Ovary (tissue), 9 donors: ENCODE results near the gene SHF. TPM values are rescaled to one million over a fixed set of nuclear protein-coding genes. Genes with fewer than 3 reads are reported as not detected.
A peak's percentile ranks its signal among the peaks of the same experiment; 100 is the strongest.

Experiments
- DNase-seq, 5 donors: peaks; one replicate each; pipeline ENCODE4 v3.0.0-alpha.2; 2019 to 2020
- H3K27ac ChIP-seq, 2 donors: fragments of 200-600 bp; one replicate each; pipeline versions ENCODE4 v1.5.1 to v1.8.0; 2019 to 2022
- H3K27me3 ChIP-seq: fragments of 200-600 bp; one replicate; pipeline ENCODE4 v1.8.0; 2022
- H3K36me3 ChIP-seq: fragments of 200-600 bp; sonication (generic); one replicate; pipeline ENCODE4 v1.5.1; 2019
- H3K4me1 ChIP-seq: one replicate; pipeline ENCODE4 v1.8.1; 2013; ENCODE audit warnings: mild to moderate bottlenecking, moderate library complexity; ENCODE audit not compliant: insufficient read depth
- H3K4me3 ChIP-seq: fragments of 200-600 bp; sonication (generic); one replicate; pipeline ENCODE4 v1.5.1; 2017
- H3K9me3 ChIP-seq, 2 donors: fragments of 200-600 bp in 1 of 2; sonication (generic) in 1 of 2; one replicate each; pipeline versions ENCODE4 v1.5.1 to v1.8.1; 2013 to 2019; ENCODE audit warnings: mild to moderate bottlenecking in 1 of 2, moderate library complexity in 1 of 2
- EP300 ChIP-seq: sonication (generic); formaldehyde crosslinking; IDR thresholded peaks from one replicate; pipeline ENCODE4 v1.6.1; 2017; ENCODE audit warnings: antibody characterized with exemption
- POLR2A ChIP-seq: fragments of 450-650 bp; IDR thresholded peaks from one replicate; pipeline ENCODE4 v1.6.1; 2017; ENCODE audit warnings: antibody characterized with exemption, mild to moderate bottlenecking, moderate library complexity
- WGBS, 3 donors: extraction: QIAGEN DNeasy Blood & Tissue Kit in 1 of 3; methylation state at CpG; one replicate each; pipeline versions ENCODE4 v1.1.5 to v1.1.7; 2013 to 2017; 5-methylcytosine and 5-hydroxymethylcytosine counted together
- intact Hi-C, 4 donors: fragments of 100-400 bp; cut with DNase I; formaldehyde crosslinking; loops; one replicate each; pipeline versions ENCODE4 v1.11.0 to v1.15.1; 2022 to 2023
- polyA plus RNA-seq, 2 donors: library from polyadenylated mRNA; stranded (reverse); fragments of 200-250 nt in 1 of 2; fragments of 350-450 nt in 1 of 2; fragmentation: Illumina TruSeq in 1 of 2; extraction: RNeasy Lipid Tissue Mini Kit (QIAGEN cat#74804) in 1 of 2; gene quantifications; one replicate each; pipeline ENCODE4 v1.2.3, GENCODE V29; 2013 to 2014
- total RNA-seq, 7 donors: library from RNA; depleted of rRNA in 2 of 7; stranded (reverse); fragments of >200 nt in 2 of 7; fragmentation: NEBNext Ultra II Directional in 3 of 7; extraction: Animal tissue kit (Norgen Biotek cat#: 25700) in 3 of 7; gene quantifications; one replicate each; pipeline versions ENCODE4 v1.1.0 to v1.2.4, GENCODE V29; 2016 to 2023
- TF ChIP-seq, protein P1 (sequence below), 3 donors: fragments of 450-650 bp in 2 of 3; fragments of 200-600 bp in 1 of 3; IDR thresholded peaks; one replicate each; pipeline versions ENCODE4 v1.5.1 to v1.8.0; 2016 to 2022; ENCODE audit warnings: antibody characterized with exemption in 3 of 3, mild to moderate bottlenecking in 1 of 3
- donor health status: DM: no; HTN: no; CAD: no; lungs with moderate emphysema.
- donor health status: DM: no; HTN: no; CAD: no.
- donor health status: Bipolar disorder and iron deficiency.
- donor health status: DM: yes; HTN: yes; CAD: no.
- donor health status: DM: no; HTN: no; CAD: no.
- donor health status: DM: yes; HTN: yes; CAD: no.

The SHF gene
- total and polyA plus RNA-seq, 9 donors, result 17.5 to 45.3 (median 30.5) TPM

DNA sequence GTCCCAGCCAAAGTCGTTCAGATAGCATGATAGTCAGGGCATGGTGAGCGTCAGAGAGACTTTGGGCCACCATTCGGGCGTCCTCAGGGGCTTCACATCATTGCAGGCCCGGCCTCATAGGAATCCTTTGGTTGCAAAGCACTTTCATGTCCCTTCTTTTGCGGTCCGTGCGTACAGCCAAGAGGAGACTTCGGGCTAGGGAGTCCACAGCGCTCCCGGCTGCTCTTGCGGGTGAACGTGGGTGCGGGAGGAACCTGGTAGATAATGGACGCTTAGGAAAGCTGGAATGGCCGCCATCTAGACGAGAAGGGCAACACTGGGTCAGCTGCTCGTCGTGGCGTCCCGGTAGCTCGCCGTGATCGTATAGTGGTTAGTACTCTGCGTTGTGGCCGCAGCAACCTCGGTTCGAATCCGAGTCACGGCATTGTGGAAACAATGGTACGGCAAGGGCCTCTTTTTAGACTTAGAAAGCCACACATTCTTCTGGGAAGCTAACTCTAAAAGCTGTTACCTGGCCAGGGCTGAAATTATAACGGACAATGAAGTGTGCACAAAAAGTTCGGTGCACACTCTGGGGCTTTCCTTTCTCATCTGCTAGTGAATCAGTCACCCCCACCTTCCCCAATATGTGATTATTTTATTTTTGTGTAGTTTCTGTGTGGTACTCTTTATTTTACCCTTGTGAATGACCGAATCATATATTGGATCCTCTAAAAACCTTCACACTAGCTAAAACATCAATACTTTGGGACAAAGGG, 13.2 kb upstream of the SHF start:
- Histone ChIP-seq H3K27me3 (no peaks in the 10 kb centered on the region), H3K4me3 (peak overlapping the region; percentile 73), H3K9me3 (no peaks in the 10 kb centered on the region), H3K27ac (peak overlapping the region; percentile 79 to 97), H3K4me1 (no peaks in the 10 kb centered on the region), H3K36me3 (no peaks in the 10 kb centered on the region)
- 15 to 25% (median 17%) methylated on average over 34 of the region's 34 CpGs for WGBS, 3 donors
- intact Hi-C loops, result loop anchor here in 1 of 4 donors (10.0 kb wide), 1 partner anchor 84 kb away; no protein-coding TSS in a partner anchor
- TF ChIP-seq POLR2A (no peak), EP300 (no peak)
- TF ChIP-seq, protein P1, sequence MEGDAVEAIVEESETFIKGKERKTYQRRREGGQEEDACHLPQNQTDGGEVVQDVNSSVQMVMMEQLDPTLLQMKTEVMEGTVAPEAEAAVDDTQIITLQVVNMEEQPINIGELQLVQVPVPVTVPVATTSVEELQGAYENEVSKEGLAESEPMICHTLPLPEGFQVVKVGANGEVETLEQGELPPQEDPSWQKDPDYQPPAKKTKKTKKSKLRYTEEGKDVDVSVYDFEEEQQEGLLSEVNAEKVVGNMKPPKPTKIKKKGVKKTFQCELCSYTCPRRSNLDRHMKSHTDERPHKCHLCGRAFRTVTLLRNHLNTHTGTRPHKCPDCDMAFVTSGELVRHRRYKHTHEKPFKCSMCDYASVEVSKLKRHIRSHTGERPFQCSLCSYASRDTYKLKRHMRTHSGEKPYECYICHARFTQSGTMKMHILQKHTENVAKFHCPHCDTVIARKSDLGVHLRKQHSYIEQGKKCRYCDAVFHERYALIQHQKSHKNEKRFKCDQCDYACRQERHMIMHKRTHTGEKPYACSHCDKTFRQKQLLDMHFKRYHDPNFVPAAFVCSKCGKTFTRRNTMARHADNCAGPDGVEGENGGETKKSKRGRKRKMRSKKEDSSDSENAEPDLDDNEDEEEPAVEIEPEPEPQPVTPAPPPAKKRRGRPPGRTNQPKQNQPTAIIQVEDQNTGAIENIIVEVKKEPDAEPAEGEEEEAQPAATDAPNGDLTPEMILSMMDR (IDR thresholded peaks at IDR 0.05), result no peak
- DNase-seq, result peak; percentile 78 to 86 (median 81)

DNA sequence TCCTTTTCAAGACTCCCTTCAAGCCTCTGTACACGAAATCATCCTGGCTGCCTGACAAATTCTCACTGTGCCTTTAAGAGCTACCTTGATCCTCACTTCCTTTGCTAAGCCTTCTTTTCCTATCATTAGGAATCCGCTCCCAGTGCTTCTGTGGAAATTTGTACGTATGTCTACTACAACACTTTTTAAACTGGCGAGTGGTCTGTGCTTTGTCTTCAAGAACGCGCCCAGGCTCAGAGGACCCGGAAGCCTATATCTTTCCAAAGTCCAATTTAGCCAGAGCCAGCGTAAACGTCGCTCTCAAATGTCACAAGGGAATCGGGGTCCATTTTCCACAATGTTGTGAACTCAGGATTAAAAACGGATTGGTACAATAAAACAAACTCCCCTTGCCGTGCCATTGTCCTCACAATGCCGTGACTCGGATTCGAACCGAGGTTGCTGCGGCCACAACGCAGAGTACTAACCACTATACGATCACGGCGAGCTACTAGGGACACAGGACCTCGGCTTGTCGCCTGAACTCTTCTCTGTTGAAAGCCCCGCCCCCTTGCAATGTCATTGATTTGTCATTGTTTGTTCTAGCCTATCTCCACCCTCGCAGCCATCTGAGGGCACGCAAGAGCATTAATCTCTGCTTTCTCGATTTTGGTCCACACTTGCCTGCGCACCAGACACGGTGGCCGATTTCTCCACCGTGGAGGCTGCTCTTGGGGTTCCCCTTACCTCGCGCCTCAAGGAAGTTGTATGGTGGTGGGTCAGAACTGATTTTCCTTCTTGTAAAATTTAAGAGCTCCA, 12.4 kb upstream of the SHF start:
- intact Hi-C loops, result loop anchor here in 1 of 4 donors (10.0 kb wide), 1 partner anchor 85 kb away; no protein-coding TSS in a partner anchor
- 1 to 3% (median 2%) methylated on average over 34 of the region's 34 CpGs for WGBS, 3 donors
- Histone ChIP-seq H3K36me3 (no peaks in the 10 kb centered on the region), H3K27ac (peak overlapping the region; percentile 79 to 97), H3K4me3 (peak overlapping the region; percentile 73), H3K4me1 (no peaks in the 10 kb centered on the region), H3K27me3 (no peaks in the 10 kb centered on the region), H3K9me3 (no peaks in the 10 kb centered on the region)
- TF ChIP-seq EP300 (no peak), POLR2A (peak; percentile 91)
- TF ChIP-seq, protein P1 (IDR thresholded peaks at IDR 0.05), result no peak
- DNase-seq, result peak; percentile 90 to 98 (median 92)

DNA sequence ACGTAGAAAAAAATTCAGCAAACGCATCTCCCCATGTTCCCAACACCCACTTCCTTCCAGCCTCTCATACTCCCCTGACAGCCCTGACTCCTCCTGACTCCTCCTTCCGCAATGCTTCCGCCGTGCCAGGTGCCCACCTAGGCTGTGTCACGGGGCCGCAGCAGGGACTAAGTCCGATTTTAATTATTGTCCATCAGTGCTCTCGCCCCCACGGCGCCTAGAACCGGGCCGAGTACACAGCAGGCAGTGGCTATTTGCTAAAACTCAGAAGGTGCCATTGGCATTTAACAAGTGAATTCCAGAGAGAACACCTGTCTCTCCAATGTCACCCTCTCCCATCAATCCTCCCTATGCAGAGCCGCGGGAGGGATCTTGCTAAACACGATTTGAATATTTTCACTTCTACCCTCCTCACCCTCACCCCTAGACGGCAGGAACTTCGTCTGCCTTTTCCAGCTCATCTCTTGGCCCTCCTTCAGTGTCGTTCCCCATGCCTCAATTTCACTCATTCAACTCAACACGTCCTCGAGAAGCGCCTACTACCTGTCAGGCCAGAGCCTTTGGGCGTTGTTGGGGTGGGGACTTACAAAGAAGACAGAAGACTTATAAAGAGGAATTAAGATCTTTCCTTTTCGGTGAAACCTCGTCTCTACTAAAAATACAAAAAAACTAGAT, 11.5 kb upstream of the SHF start:
- H3K4me3 ChIP-seq, result peak overlapping the region; percentile 73
- 1 to 3% (median 1%) methylated on average over 25 of the region's 25 CpGs for WGBS, 3 donors
- intact Hi-C loops, result loop anchor here in 2 of 4 donors (2.0 to 5.0 kb wide), 2 partner anchors 32 to 37 kb away; no protein-coding TSS in a partner anchor

More for the DNA sequence above, 11.5 kb upstream of the SHF start:
- peak overlapping the region; percentile 80 to 97 for H3K27ac ChIP-seq
- peak in 3 of 5 donors; percentile 35 to 46 (median 43) for DNase-seq
- no peak for TF ChIP-seq POLR2A
- no peak for TF ChIP-seq EP300
- TF ChIP-seq, protein P1 (IDR thresholded peaks at IDR 0.05), result no peak
- H3K27me3 ChIP-seq, result no peaks in the 10 kb centered on the region
- no peaks in the 10 kb centered on the region for H3K4me1 ChIP-seq
- H3K9me3 ChIP-seq, result no peaks in the 10 kb centered on the region
- no peaks in the 10 kb centered on the region for H3K36me3 ChIP-seq
